Transverse colon (tissue), 4 donors: ENCODE measurements around the gene SELENOP. TPM values are rescaled to one million over a fixed set of nuclear protein-coding genes. Genes with fewer than 3 reads are reported as not detected.

Source experiments
- DNase-seq: peaks from one replicate; pipeline ENCODE4 v3.0.0-alpha.2; 2019
- H3K27ac ChIP-seq, 4 donors: fragments of 200-600 bp; sonication (generic); 2 replicates each; pipeline ENCODE4 v1.5.1; 2016 to 2018; ENCODE audit warnings: inconsistent platforms in 4 of 4
- H3K27me3 ChIP-seq: fragments of 200-600 bp; sonication (generic); 2 replicates; pipeline ENCODE4 v1.5.1; 2017; ENCODE audit warnings: inconsistent platforms
- H3K36me3 ChIP-seq, 4 donors: fragments of 200-600 bp; sonication (generic); 2 replicates each; pipeline ENCODE4 v1.5.1; 2017 to 2019; ENCODE audit warnings: inconsistent platforms in 4 of 4
- H3K4me1 ChIP-seq, 4 donors: fragments of 200-600 bp; sonication (generic); 2 replicates each; pipeline ENCODE4 v1.5.1; 2017 to 2020; ENCODE audit warnings: inconsistent platforms in 4 of 4
- H3K4me3 ChIP-seq, 4 donors: fragments of 200-600 bp; sonication (generic); 1 replicate in 1 of 4; 2 replicates in 3 of 4; pipeline versions ENCODE4 v1.5.1 to v1.6.1; 2017 to 2019; ENCODE audit warnings: inconsistent platforms in 4 of 4
- H3K9me3 ChIP-seq, 2 donors: fragments of 200-600 bp; sonication (generic); 2 replicates each; pipeline ENCODE4 v1.5.1; 2017 to 2019; ENCODE audit warnings: inconsistent platforms in 2 of 2
- CTCF ChIP-seq, 5 experiments: fragments of 200-600 bp in 3 of 5; fragments of 450-650 bp in 2 of 5; sonication (generic) in 3 of 5; IDR thresholded peaks; 1 replicate in 2 of 5; 2 replicates in 3 of 5; pipeline ENCODE4 v1.5.1; 2016 to 2017; ENCODE audit warnings: antibody characterized with exemption in 5 of 5, inconsistent platforms in 3 of 5, mild to moderate bottlenecking in 2 of 5, moderate library complexity in 1 of 5
- EP300 ChIP-seq: sonication (generic); formaldehyde crosslinking; IDR thresholded peaks from one replicate; pipeline ENCODE4 v1.6.1; 2017; ENCODE audit warnings: antibody characterized with exemption, low read depth
- POLR2A ChIP-seq: fragments of 450-650 bp; IDR thresholded peaks from one replicate; pipeline ENCODE4 v1.6.1; 2016; ENCODE audit warnings: antibody characterized with exemption, mild to moderate bottlenecking, moderate library complexity
- POLR2AphosphoS5 ChIP-seq, 3 donors: sonication (generic); formaldehyde crosslinking; IDR thresholded peaks; one replicate each; pipeline ENCODE4 v1.6.1; 2016; ENCODE audit warnings: antibody characterized with exemption in 3 of 3
- WGBS, 2 donors: methylation state at CpG; one replicate each; pipeline ENCODE4 v1.1.5; 2018; ENCODE audit warnings: low coverage in 1 of 2; 5-methylcytosine and 5-hydroxymethylcytosine counted together
- in situ Hi-C, 4 donors: fragments of 200-750 bp; cut with MboI; loops; one replicate each; pipeline versions ENCODE4 v1.15.0 to v1.15.1; 2017; ENCODE audit warnings: low sequenced_read_pairs in 3 of 4, low pct_ligation_motif_present in 1 of 4, low pct_unique_long_range_greater_than_20kb in 1 of 4
- intact Hi-C: fragments of 100-400 bp; cut with DNase I; formaldehyde crosslinking; loops from one replicate; pipeline ENCODE4 v1.15.1; 2023; ENCODE audit warnings: low total_unique reads
- total RNA-seq, 4 donors: library from RNA; depleted of rRNA; stranded (reverse); fragments of >200 nt; gene quantifications; one replicate each; pipeline ENCODE4 v1.1.0, GENCODE V29; 2016

The SELENOP gene
- total RNA-seq, 4 donors from 2014 or later, result 129 to 1,504 (median 872) TPM

- intact Hi-C loops, result no loop called here
Measured at GRCh38 chr5:42760426-42760825, 51.3 kb downstream of the SELENOP start.

GRCh38 chr5:42759456-42759855 is 52.2 kb downstream of the SELENOP start:
- DNase-seq, result no peak
- in situ Hi-C loops, result loop anchor here in 3 of 4 donors (25.0 kb wide), 3 partner anchors 347 to 897 kb away; partner anchors contain the start of genes OXCT1 (in 2 of the 3) and GHR (in 1 of the 3)
- no peaks in the 10 kb centered on the region for H3K4me1 ChIP-seq
- no peaks in the 10 kb centered on the region for H3K9me3 ChIP-seq
- H3K4me3 ChIP-seq, result no peak overlapping the region
- H3K27me3 ChIP-seq, result peaks cover 22% of the 10 kb centered on the region
- no peak overlapping the region for H3K27ac ChIP-seq
- intact Hi-C loops, result no loop called here
- WGBS, 2 donors, result 55 to 57% methylated on average over 2 of the region's 2 CpGs
- H3K36me3 ChIP-seq, result no peaks in the 10 kb centered on the region
- TF ChIP-seq CTCF (IDR thresholded peaks at IDR 0.05) (no peak), EP300 (no peak), POLR2AphosphoS5 (IDR thresholded peaks at IDR 0.05) (no peak), POLR2A (no peak)

More at GRCh38 chr5:42760426-42760825, 51.3 kb downstream of the SELENOP start:
- no peaks in the 10 kb centered on the region for H3K36me3 ChIP-seq
- 71 to 76% methylated on average over 4 of the region's 4 CpGs for WGBS, 2 donors
- no peaks in the 10 kb centered on the region for H3K9me3 ChIP-seq
- H3K4me3 ChIP-seq, result no peak overlapping the region
- H3K27me3 ChIP-seq, result peaks cover 22% of the 10 kb centered on the region
- TF ChIP-seq POLR2AphosphoS5 (IDR thresholded peaks at IDR 0.05), result no peak
- no peak for TF ChIP-seq EP300
- TF ChIP-seq CTCF (IDR thresholded peaks at IDR 0.05), result no peak
- TF ChIP-seq POLR2A, result no peak
- no peaks in the 10 kb centered on the region for H3K4me1 ChIP-seq
- no peak for DNase-seq
- in situ Hi-C loops, result loop anchor here in 3 of 4 donors (25.0 kb wide), 3 partner anchors 348 to 898 kb away; partner anchors contain the start of genes OXCT1 (in 2 of the 3) and GHR (in 1 of the 3)
- H3K27ac ChIP-seq, result no peak overlapping the region

DNA sequence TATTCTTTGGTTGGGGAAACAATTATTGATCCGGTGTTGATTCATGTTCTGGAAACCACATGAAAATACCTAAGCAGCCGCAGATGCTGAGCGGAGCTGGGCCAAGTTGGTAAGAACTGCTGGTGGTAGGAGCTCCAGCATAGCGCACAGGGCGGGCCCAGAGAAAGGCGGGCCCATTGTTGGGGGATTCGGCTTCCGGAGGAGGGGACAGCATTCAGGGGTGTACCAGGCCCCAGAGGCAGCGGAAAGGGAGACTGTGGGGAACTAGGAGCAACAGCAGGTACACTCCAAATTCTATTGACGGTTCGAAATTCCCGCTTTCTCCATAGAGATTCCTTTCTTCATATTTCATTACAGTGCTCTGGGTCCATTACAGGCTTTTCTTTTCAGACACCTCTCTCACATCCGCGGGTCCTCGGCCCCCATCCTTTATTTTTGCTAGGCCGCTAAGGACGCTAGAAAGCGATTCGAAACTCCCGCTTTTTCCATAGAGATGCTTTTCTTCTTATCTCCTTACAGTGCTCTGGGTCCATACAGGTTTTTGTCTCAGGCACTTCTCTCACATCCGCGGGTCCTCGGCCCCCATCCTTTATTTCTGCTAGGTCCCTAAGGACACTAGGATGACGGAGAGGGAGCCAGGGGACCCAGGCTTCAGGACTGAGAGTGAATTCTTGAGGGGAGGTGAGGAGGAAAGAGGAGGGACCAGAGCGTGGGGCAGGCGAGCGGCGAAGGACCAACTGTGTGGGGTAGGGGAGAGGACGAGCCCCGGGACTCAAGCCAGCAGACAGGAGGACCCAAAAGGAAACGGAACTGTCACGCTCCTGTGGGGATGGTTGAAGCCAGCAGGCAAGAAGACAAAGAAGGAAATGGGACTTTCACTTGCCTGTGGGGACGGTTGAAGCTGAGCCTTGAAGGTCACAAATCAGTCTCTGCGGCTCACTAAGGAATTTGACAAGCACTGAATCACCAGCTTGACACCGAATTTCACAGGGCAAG is 54.8 kb downstream of the SELENOP start, which contains the start of gene CCDC152:
Gene CCDC152 (plus strand): TSS at position 213 of the 996 bp plus-strand sequence. CDS start 2,304 bp downstream, outside the sequence.
- Histone ChIP-seq H3K4me3 (peak within 1 kb of the TSS in 1 of 4 donors; percentile 21), H3K27me3 (peaks cover 22% of the 10 kb centered on the region), H3K36me3 (no peaks in the 10 kb centered on the region), H3K4me1 (no peaks in the 10 kb centered on the region), H3K9me3 (no peaks in the 10 kb centered on the region), H3K27ac (no peak within 1 kb of the TSS)
- in situ Hi-C loops, result loop anchor here in 3 of 4 donors (25.0 kb wide), 3 partner anchors 345 to 895 kb away; partner anchors contain the start of genes OXCT1 (in 2 of the 3) and GHR (in 1 of the 3)
- intact Hi-C loops, result no loop called here
- TF ChIP-seq POLR2A (no peak), EP300 (no peak)
- WGBS, 2 donors, result 33 to 55% methylated on average over 25 to 35 of the region's 35 CpGs
- DNase-seq, result no peak

DNA sequence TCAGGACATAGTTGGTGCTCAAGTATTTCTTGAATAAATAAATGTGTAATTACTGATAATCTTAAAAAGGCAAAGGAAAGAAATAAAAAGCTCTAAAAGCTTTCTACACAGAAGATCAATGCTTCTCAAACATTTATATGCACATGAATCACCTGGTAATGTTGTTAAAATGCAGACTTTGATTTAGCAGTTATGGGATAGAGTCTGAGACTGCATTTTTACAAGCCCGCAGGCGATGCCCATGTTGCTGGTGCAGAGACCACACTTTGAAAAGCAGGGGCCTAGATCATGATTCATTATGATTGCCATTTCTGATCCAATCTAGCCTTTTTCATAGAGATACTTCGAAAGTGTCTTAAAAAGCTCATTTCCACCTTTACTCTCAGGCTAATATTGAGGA is 58.6 kb downstream of the SELENOP start:
- in situ Hi-C loops (loop anchor here in 3 of 4 donors (25.0 kb wide), 3 partner anchors 341 to 891 kb away; partner anchors contain the start of genes OXCT1 (in 2 of the 3) and GHR (in 1 of the 3)), intact Hi-C loops (no loop called here)
- WGBS, 2 donors, result 83 to 87% methylated on average over 3 of the region's 3 CpGs
- H3K36me3 ChIP-seq, result no peaks in the 10 kb centered on the region
- H3K27me3 ChIP-seq, result peaks cover 14% of the 10 kb centered on the region
- H3K4me1 ChIP-seq, result no peaks in the 10 kb centered on the region
- no peak for DNase-seq
- no peak overlapping the region for H3K4me3 ChIP-seq
- TF ChIP-seq POLR2AphosphoS5 (IDR thresholded peaks at IDR 0.05), result no peak
- TF ChIP-seq CTCF (IDR thresholded peaks at IDR 0.05), result no peak
- no peak for TF ChIP-seq POLR2A
- no peak for TF ChIP-seq EP300
- H3K9me3 ChIP-seq, result no peaks in the 10 kb centered on the region
- no peak overlapping the region for H3K27ac ChIP-seq
